Measurements from ENCODE around the gene MAGI2.

Gene MAGI2

DNA sequence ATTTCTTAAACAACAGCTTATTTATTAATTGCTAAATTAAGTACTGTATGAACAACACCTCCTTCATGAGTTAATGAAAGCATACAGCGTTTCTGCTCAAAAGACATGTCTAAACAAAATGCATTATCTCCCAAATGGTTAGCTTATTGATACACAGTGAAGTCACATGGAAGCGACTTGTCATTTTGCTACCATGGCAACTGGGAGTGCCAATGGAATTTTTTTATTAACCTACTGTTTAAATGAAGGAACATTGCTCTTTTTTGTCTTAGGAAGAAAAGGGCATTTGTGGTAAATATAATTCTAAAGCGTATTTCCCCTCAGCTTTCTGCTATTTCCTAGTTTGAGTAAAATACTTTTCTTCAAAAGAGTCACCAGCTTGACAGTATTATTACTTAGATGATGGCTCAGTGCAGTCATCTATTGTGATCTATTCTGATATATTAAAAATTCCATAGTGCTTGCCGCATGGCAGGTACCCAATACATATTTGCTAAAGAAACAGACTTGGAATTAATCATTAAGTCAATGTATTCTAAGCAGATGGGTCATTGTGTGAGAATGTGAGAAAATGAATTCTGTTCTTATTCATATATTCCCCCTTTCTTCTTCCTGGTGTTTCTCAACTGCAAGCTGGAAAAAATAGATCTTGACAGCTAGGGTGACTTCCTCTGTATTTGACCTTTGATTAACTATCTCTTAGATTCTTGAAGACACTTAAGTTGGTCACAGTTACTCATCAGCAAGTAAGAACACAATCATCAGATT lies 818.3 kb downstream of the MAGI2 start:
- Histone ChIP-seq H3K4me1 (ENCODE audit: control insufficient read depth, insufficient read depth, low read length) (peaks cover 2% of the 10 kb centered on the region), H3K9me3 (ENCODE audit: control insufficient read depth, low read length) (no peaks in the 10 kb centered on the region), H3K36me3 (ENCODE audit: control insufficient read depth, insufficient read depth, low read length, severe bottlenecking) (no peaks in the 10 kb centered on the region), H3K9ac (ENCODE audit: low read length) (no peak overlapping the region), H3K27me3 (replicated peaks; ENCODE audit: control insufficient read depth, insufficient read depth, low read length) (no peaks in the 10 kb centered on the region), H3K4me3 (ENCODE audit: low read length) (no peak overlapping the region)
- DNase-seq (ENCODE audit: low read depth) = no peak

DNA sequence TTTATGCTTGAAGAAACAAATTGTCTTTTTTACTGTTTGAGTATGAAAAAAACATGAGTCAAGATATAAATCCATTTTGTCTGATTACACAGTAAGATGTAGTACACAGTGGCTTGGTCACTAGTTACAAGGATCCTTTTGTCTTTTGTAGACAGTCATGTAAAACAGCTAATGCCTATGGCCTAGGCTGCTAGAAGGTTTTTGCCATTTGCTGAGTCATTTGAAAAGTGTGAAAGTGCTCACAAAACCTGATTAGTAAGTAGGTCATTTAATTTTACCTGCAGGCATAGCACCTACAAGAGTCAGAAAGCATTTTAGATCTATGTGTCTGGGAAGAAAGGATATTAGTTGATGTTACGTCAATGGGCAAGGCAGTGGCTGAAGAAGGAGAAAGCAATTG lies 819.4 kb downstream of the MAGI2 start:
- H3K4me1 ChIP-seq (ENCODE audit: control insufficient read depth, insufficient read depth, low read length) = peaks cover 2% of the 10 kb centered on the region
- H3K4me3 ChIP-seq (ENCODE audit: low read length) = no peak overlapping the region
- no peak for DNase-seq (ENCODE audit: low read depth)
- no peaks in the 10 kb centered on the region for H3K36me3 ChIP-seq (ENCODE audit: control insufficient read depth, insufficient read depth, low read length, severe bottlenecking)
- no peaks in the 10 kb centered on the region for H3K27me3 ChIP-seq (replicated peaks; ENCODE audit: control insufficient read depth, insufficient read depth, low read length)
- H3K9ac ChIP-seq (ENCODE audit: low read length) = no peak overlapping the region
- H3K9me3 ChIP-seq (ENCODE audit: control insufficient read depth, low read length) = no peaks in the 10 kb centered on the region

DNA sequence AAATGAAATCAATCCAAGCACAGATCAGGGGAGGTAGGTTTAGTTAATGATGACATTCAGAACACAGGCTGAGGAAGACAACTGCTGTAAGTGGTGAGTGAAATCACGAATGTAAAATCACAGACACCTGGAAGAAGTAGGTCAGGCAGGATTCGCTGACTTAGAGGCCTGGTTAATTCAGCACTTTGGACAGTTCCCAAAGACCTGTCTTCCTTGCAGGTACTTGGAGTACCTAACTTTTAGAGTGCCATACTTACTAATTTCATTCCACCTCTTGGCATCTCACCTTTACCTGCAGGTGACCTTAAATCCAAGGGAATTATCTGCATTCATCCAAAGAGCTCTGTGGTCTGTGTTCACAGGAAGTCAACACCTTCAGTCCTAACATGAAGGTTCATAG lies 832.5 kb downstream of the MAGI2 start:
- Histone ChIP-seq H3K36me3 (ENCODE audit: control insufficient read depth, insufficient read depth, low read length, severe bottlenecking) (no peaks in the 10 kb centered on the region), H3K4me1 (ENCODE audit: control insufficient read depth, insufficient read depth, low read length) (no peaks in the 10 kb centered on the region), H3K9me3 (ENCODE audit: control insufficient read depth, low read length) (no peaks in the 10 kb centered on the region), H3K4me3 (ENCODE audit: low read length) (no peak overlapping the region), H3K9ac (ENCODE audit: low read length) (no peak overlapping the region), H3K27me3 (replicated peaks; ENCODE audit: control insufficient read depth, insufficient read depth, low read length) (no peaks in the 10 kb centered on the region)
- DNase-seq (ENCODE audit: low read depth) = peak; percentile 2

DNA sequence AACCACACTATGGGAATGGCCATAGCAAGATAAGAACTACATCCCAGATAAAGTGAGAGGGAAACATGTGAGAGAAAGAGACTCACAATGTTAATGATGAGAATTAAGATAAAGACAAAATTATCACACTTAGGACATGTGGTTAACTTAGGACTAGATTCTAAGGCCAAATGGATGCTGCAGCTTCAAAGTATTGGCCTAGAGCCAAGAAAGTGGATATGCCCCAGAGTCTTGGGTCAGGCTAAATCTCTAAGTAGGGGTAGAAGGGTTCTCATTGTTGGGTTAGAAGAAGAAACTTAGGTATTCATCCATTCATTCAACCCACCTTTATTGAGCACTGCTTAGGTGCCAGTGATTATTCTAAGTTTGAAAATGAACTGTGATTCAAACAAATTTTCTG lies 836.9 kb downstream of the MAGI2 start:
- H3K4me1 ChIP-seq (ENCODE audit: control insufficient read depth, insufficient read depth, low read length) = no peaks in the 10 kb centered on the region
- H3K36me3 ChIP-seq (ENCODE audit: control insufficient read depth, insufficient read depth, low read length, severe bottlenecking) = no peaks in the 10 kb centered on the region
- no peak overlapping the region for H3K9ac ChIP-seq (ENCODE audit: low read length)
- no peak overlapping the region for H3K4me3 ChIP-seq (ENCODE audit: low read length)
- DNase-seq (ENCODE audit: low read depth) = no peak
- no peaks in the 10 kb centered on the region for H3K27me3 ChIP-seq (replicated peaks; ENCODE audit: control insufficient read depth, insufficient read depth, low read length)
- no peaks in the 10 kb centered on the region for H3K9me3 ChIP-seq (ENCODE audit: control insufficient read depth, low read length)

DNA sequence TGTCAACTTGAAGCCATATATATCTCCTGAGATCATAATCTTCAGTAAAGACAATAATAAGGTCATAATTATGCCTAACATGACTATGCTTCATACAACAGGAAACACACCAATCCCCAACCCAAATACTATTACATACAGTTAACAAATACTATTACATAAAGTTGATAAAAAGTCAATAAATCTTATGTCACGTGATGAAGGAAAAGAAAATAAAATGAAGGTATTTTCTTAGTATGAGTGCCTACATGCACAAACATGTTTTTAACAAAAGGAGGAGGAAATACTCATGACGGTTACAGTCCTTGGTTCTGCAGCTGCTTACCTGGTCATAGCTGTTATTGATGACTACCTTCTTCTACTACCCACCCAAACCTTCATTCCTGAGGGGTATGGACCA lies 844.2 kb downstream of the MAGI2 start:
- Histone ChIP-seq H3K9me3 (ENCODE audit: control insufficient read depth, low read length) (no peaks in the 10 kb centered on the region), H3K4me1 (ENCODE audit: control insufficient read depth, insufficient read depth, low read length) (no peaks in the 10 kb centered on the region), H3K27me3 (replicated peaks; ENCODE audit: control insufficient read depth, insufficient read depth, low read length) (no peaks in the 10 kb centered on the region), H3K36me3 (ENCODE audit: control insufficient read depth, insufficient read depth, low read length, severe bottlenecking) (no peaks in the 10 kb centered on the region), H3K9ac (ENCODE audit: low read length) (no peak overlapping the region), H3K4me3 (ENCODE audit: low read length) (no peak overlapping the region)
- no peak for DNase-seq (ENCODE audit: low read depth)

DNA sequence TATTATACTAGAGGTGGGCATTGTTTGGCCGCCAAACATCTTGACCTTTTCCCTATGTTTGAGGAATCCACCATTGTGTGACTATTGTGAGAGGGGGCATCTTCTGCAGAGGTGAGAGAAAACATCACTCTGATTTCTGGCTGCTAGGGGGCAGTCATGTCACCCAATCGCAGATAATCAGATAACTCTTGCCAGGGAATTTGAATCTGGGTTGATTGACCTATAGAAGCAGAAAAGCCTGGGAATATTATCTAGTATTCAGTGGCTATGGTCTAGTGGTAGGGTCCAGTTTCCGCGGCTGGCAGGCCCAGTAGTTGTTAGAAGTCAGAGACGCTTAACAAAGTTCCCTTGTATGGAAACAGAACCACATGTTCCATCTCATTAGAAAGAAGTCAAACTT lies 846.4 kb downstream of the MAGI2 start:
- Histone ChIP-seq H3K9ac (ENCODE audit: low read length) (no peak overlapping the region), H3K4me3 (ENCODE audit: low read length) (no peak overlapping the region), H3K9me3 (ENCODE audit: control insufficient read depth, low read length) (no peaks in the 10 kb centered on the region), H3K36me3 (ENCODE audit: control insufficient read depth, insufficient read depth, low read length, severe bottlenecking) (no peaks in the 10 kb centered on the region), H3K4me1 (ENCODE audit: control insufficient read depth, insufficient read depth, low read length) (no peaks in the 10 kb centered on the region), H3K27me3 (replicated peaks; ENCODE audit: control insufficient read depth, insufficient read depth, low read length) (no peaks in the 10 kb centered on the region)
- DNase-seq (ENCODE audit: low read depth) = no peak

DNA sequence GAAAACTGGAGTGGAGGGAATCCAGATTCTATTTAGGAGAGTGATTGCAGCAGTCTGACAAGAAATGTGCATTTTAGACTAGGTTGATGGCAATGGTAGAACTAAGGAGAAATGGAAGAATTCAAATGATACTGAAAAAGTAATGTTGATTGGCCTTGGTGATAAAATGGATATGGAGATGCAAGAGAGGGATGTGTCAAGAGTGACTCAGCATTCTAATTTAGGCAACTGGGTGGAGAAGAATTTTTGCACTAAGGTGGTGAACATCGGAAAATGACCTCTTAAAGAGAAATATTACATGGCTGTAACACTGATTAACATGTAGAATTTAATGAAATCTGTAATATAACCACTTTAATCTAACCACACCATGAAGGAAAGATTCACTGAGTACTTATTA lies 848.3 kb downstream of the MAGI2 start:
- H3K4me3 ChIP-seq (ENCODE audit: low read length) = no peak overlapping the region
- peak; percentile 12 for DNase-seq (ENCODE audit: low read depth)
- no peak overlapping the region for H3K9ac ChIP-seq (ENCODE audit: low read length)
- no peaks in the 10 kb centered on the region for H3K4me1 ChIP-seq (ENCODE audit: control insufficient read depth, insufficient read depth, low read length)
- H3K36me3 ChIP-seq (ENCODE audit: control insufficient read depth, insufficient read depth, low read length, severe bottlenecking) = no peaks in the 10 kb centered on the region
- no peaks in the 10 kb centered on the region for H3K9me3 ChIP-seq (ENCODE audit: control insufficient read depth, low read length)
- no peaks in the 10 kb centered on the region for H3K27me3 ChIP-seq (replicated peaks; ENCODE audit: control insufficient read depth, insufficient read depth, low read length)

DNA sequence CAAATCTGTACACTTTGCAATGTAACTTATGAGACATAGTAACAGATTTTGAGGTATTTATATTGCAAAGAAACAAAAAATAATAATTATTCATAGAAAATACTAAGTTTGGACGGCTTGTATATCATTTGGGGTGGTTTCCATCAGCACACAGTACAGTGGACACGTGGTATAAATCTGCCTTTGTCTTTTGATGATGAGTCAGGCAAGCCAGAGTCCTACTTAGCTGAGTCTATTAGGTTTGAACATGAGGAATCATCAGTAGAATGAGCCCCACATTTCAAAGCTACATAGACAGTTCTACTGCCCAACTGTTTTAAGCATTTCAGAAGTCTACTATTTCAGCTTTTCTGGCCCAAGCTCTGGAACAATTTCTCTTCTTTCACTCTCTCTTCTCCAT lies 851.7 kb downstream of the MAGI2 start:
- DNase-seq (ENCODE audit: low read depth) = no peak
- Histone ChIP-seq H3K9me3 (ENCODE audit: control insufficient read depth, low read length) (no peaks in the 10 kb centered on the region), H3K9ac (ENCODE audit: low read length) (no peak overlapping the region), H3K36me3 (ENCODE audit: control insufficient read depth, insufficient read depth, low read length, severe bottlenecking) (no peaks in the 10 kb centered on the region), H3K4me3 (ENCODE audit: low read length) (no peak overlapping the region), H3K4me1 (ENCODE audit: control insufficient read depth, insufficient read depth, low read length) (no peaks in the 10 kb centered on the region), H3K27me3 (replicated peaks; ENCODE audit: control insufficient read depth, insufficient read depth, low read length) (no peaks in the 10 kb centered on the region)

DNA sequence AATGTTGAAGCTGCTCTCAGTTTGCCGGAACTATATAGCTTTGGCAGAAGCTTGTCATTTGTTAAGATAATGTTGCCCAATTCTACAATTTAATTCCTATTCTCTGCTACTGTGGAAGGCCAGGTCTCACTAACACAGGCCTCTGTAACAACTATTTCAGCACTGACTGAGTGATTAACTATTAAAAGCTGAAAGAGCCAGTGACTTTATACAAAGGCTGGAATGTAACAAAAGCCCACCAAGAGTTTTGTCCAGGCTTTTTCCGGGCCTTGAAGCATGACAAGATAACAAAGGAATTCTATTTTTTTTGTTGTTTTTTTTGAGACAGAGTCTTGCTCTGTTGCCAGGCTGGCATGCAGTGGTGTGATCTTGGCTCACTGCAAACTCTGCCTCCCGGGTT lies 859.3 kb downstream of the MAGI2 start:
- no peak overlapping the region for H3K9ac ChIP-seq (ENCODE audit: low read length)
- H3K9me3 ChIP-seq (ENCODE audit: control insufficient read depth, low read length) = no peaks in the 10 kb centered on the region
- H3K27me3 ChIP-seq (replicated peaks; ENCODE audit: control insufficient read depth, insufficient read depth, low read length) = no peaks in the 10 kb centered on the region
- H3K4me1 ChIP-seq (ENCODE audit: control insufficient read depth, insufficient read depth, low read length) = peaks cover 5% of the 10 kb centered on the region
- no peak overlapping the region for H3K4me3 ChIP-seq (ENCODE audit: low read length)
- peak; percentile 10 for DNase-seq (ENCODE audit: low read depth)
- H3K36me3 ChIP-seq (ENCODE audit: control insufficient read depth, insufficient read depth, low read length, severe bottlenecking) = no peaks in the 10 kb centered on the region

DNA sequence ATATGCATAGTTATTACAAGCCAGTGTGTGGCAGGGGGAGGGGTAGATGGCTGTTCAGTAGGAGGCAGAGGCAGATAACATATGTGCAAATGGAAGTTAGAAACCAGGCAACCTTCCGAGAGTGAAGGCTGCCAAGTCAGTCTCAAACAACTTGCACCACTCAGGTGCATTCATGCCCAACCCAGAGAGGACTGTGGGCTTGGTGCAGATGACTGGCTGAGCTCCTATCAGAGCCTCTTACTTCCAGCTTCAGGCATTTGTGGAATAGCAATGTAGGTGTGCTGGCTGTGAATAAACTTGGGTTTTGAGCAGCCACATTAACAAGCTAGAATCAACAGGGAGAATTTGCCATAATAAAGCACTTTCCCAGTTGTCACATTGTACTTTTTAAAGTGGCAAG lies 865.1 kb downstream of the MAGI2 start:
- Histone ChIP-seq H3K9ac (ENCODE audit: low read length) (no peak overlapping the region), H3K27me3 (replicated peaks; ENCODE audit: control insufficient read depth, insufficient read depth, low read length) (no peaks in the 10 kb centered on the region), H3K9me3 (ENCODE audit: control insufficient read depth, low read length) (no peaks in the 10 kb centered on the region), H3K36me3 (ENCODE audit: control insufficient read depth, insufficient read depth, low read length, severe bottlenecking) (no peaks in the 10 kb centered on the region), H3K4me3 (ENCODE audit: low read length) (no peak overlapping the region), H3K4me1 (ENCODE audit: control insufficient read depth, insufficient read depth, low read length) (no peaks in the 10 kb centered on the region)
- no peak for DNase-seq (ENCODE audit: low read depth)

DNA sequence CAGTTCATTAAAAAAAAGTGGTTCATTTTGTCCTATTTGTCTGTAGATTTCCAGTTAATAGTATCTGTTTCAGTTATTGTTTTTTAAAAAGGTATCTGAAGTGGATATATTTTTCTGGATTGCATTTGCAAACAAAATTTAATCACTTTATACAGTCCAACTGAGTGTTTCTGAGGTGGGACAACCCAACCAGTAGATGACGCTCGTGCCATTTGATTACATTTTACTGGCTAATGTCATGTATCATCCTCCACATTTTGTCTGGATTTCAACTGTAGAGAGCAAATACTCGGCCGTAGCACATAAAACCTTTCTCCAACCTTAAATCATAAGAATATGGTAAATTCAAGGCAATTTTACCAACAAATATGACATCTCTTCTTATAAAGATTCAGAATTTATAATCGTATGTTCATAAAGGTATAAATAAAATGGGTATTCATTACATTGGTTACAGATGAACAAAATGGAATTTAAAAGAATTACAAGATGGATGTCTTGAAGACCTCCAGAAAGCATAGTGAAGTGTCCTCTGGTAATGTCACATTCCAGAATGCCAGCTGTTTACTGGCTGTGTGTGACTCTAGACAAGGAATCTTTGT lies 865.9 kb downstream of the MAGI2 start:
- Histone ChIP-seq H3K9me3 (ENCODE audit: control insufficient read depth, low read length) (no peaks in the 10 kb centered on the region), H3K4me3 (ENCODE audit: low read length) (no peak overlapping the region)
- DNase-seq (ENCODE audit: low read depth) = no peak

DNA sequence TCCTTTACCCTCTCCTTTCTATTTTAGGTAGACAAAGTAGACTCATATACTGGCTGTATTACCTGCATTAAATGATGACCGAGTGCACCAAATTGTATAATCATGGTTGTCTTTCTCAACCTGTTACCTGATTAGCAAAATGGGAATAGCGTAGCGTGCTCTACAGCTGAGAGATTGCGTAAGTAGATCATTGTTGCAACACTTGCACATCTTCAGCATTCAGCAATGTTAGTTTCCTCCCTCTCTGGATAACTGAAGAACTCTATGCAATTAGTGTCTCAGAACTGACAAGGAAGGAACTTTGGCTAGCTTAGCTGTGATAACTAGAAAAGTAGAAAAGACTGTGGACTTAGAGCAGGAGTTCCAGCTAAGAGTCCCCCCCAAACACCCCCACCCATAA lies 867.5 kb downstream of the MAGI2 start:
- DNase-seq (ENCODE audit: low read depth) = no peak
- no peak overlapping the region for H3K9ac ChIP-seq (ENCODE audit: low read length)
- H3K27me3 ChIP-seq (replicated peaks; ENCODE audit: control insufficient read depth, insufficient read depth, low read length) = no peaks in the 10 kb centered on the region
- H3K36me3 ChIP-seq (ENCODE audit: control insufficient read depth, insufficient read depth, low read length, severe bottlenecking) = no peaks in the 10 kb centered on the region
- no peaks in the 10 kb centered on the region for H3K4me1 ChIP-seq (ENCODE audit: control insufficient read depth, insufficient read depth, low read length)
- H3K4me3 ChIP-seq (ENCODE audit: low read length) = no peak overlapping the region
- no peaks in the 10 kb centered on the region for H3K9me3 ChIP-seq (ENCODE audit: control insufficient read depth, low read length)

More for the DNA sequence above, 865.9 kb downstream of the MAGI2 start:
- no peaks in the 10 kb centered on the region for H3K4me1 ChIP-seq (ENCODE audit: control insufficient read depth, insufficient read depth, low read length)
- H3K9ac ChIP-seq (ENCODE audit: low read length) = no peak overlapping the region
- H3K27me3 ChIP-seq (replicated peaks; ENCODE audit: control insufficient read depth, insufficient read depth, low read length) = no peaks in the 10 kb centered on the region
- H3K36me3 ChIP-seq (ENCODE audit: control insufficient read depth, insufficient read depth, low read length, severe bottlenecking) = no peaks in the 10 kb centered on the region

Measured in adipocyte (in vitro differentiated cells).